Epithelial cell of esophagus (primary cell): ENCODE data around the gene SLC34A1.

Experiments
- DNase-seq: peaks from one replicate; pipeline ENCODE4 v3.0.0; 2010; ENCODE audit warnings: low read depth
- H3K4me3 ChIP-seq: 2 replicates; pipeline ENCODE4 v1.5.1; 2011; ENCODE audit warnings: mild to moderate bottlenecking, low read length, control low read depth
- CTCF ChIP-seq: IDR thresholded peaks from 2 replicates; pipeline ENCODE4 v1.5.1; 2011; ENCODE audit warnings: low read depth, mild to moderate bottlenecking, low read length, control low read depth, inconsistent platforms; ENCODE audit not compliant: insufficient read depth; ENCODE audit errors: missing control alignments

SLC34A1 gene

DNA sequence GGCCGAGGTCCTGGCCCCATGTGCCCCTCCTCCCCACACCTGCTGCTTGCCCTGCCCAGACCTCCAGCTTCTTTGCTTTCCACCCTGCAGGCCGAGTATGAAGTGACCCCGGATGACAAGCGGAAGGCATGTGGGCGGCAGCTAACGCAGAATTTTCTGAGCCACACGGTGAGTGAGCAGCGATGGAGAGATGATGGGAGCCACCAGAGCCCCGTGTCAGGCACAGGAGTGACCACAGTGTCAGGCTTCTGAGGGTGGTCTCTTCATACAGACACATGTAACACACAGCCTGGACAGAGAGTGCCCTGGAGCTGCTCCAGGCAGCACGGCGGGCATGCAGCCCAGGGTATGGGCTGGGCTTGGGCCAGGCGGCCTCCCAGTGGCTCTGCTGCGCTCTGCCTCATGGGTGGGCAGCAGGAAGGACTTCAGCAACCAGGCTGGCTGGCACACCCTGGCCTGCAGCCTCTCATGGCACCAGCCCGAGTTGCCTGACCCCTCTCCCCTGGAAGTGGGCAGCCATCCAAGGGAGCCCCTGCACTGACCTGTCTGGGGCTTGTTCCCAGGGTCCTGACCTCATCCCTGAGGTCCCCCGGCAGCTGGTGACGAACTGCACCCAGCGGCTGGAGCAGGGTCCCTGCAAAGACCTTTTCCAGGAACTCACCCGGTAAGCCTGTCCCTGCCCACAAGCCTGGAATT lies 48.1 kb downstream of the SLC34A1 start:
- no peak for DNase-seq
- H3K4me3 ChIP-seq: no peak overlapping the region

DNA sequence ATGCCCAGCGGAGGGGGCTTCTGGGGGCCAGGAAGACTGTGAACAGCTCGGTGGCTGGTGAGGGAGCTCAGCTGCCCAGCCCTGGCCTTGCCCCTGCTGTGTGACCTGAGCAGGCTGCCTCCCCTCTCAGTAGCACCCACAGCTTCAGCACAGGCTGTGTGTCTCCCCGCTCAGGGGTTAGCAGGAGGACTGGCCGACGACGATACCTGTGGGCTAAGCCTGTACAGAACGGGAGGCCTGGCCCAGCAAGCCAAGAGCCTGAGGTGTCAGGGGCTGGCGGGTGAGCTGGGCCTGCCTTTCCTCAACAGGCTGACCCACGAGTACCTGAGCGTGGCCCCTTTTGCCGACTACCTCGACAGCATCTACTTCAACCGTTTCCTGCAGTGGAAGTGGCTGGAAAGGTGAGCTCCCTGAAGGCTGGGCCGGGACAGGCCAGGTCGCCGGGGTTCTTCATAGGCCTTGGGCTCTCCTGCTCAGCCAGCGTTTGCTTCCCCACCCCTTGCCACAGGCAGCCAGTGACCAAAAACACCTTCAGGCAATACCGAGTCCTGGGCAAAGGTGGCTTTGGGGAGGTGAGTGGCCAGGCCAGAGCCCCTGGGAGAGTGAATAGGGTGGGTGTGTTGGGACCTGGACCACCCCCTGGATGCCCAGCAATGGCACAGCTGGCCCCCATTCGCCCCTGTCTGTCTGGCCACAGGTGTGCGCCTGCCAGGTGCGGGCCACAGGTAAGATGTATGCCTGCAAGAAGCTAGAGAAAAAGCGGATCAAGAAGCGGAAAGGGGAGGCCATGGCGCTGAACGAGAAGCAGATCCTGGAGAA lies 48.8 kb downstream of the SLC34A1 start:
- H3K4me3 ChIP-seq: no peak overlapping the region

More for the DNA sequence above, 48.1 kb downstream of the SLC34A1 start:
- no peak for TF ChIP-seq CTCF

DNA sequence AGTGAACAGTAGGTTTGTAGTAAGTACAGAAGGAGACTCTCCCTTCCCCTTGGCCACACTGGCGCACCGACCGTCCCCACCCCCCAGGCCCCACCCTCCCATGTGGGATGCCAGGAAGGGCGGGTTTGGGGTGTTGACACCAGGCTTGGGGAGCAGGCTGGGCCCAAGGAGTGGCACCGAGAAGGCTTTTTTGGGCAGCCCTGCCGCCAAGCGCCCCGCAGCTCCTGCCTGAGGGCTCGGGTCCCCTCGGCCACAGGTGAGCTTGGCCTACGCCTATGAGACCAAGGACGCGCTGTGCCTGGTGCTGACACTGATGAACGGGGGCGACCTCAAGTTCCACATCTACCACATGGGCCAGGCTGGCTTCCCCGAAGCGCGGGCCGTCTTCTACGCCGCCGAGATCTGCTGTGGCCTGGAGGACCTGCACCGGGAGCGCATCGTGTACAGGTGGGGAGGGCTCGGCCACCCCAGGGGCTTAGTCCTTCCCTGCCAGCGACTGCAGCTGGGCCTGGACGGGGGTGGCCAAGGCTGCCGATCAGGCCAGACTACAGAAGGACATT lies 49.5 kb downstream of the SLC34A1 start:
- DNase-seq: no peak
- H3K4me3 ChIP-seq: no peak overlapping the region
- TF ChIP-seq CTCF: no peak

More for the DNA sequence above, 48.8 kb downstream of the SLC34A1 start:
- no peak for DNase-seq
- no peak for TF ChIP-seq CTCF

GRCh38 chr5:177434437-177434836 lies 50.2 kb downstream of the SLC34A1 start:
- no peak overlapping the region for H3K4me3 ChIP-seq
- TF ChIP-seq CTCF: no peak
- no peak for DNase-seq

- no peak overlapping the region for H3K4me3 ChIP-seq
- no peak for TF ChIP-seq CTCF
- DNase-seq: no peak
These were observed 50.9 kb downstream of the SLC34A1 start for GRCh38 chr5:177434942-177435738.

- no peak for TF ChIP-seq CTCF
- no peak for DNase-seq
- H3K4me3 ChIP-seq: no peak overlapping the region
These were observed 51.8 kb downstream of the SLC34A1 start for GRCh38 chr5:177435847-177436536.
